Chondrocyte (in vitro differentiated cells): ENCODE data around the gene RIMBP2. TPM values are rescaled to one million over a fixed set of nuclear protein-coding genes. Genes with fewer than 3 reads are reported as not detected.

Experiments
- DNase-seq: peaks from one replicate; pipeline ENCODE4 v3.0.0; 2021; ENCODE audit warnings: mixed read lengths, low spot score
- H3K27ac Mint-ChIP-seq: one replicate; pipeline ENCODE4 v1.8.0; 2021; ENCODE audit warnings: mild to moderate bottlenecking, moderate library complexity, mixed read lengths; ENCODE audit not compliant: unreplicated experiment
- H3K27me3 Mint-ChIP-seq: 2 replicates; pipeline ENCODE4 v1.8.0; 2021; ENCODE audit warnings: low read depth, mixed read lengths
- H3K36me3 Mint-ChIP-seq: 2 replicates; pipeline ENCODE4 v1.8.0; 2021; ENCODE audit warnings: low read depth, mixed read lengths
- H3K4me1 Mint-ChIP-seq: 2 replicates; pipeline ENCODE4 v1.8.0; 2021; ENCODE audit warnings: low read depth, mild to moderate bottlenecking, mixed read lengths
- H3K4me3 Mint-ChIP-seq: one replicate; pipeline ENCODE4 v1.8.0; 2021; ENCODE audit warnings: mild to moderate bottlenecking, moderate library complexity, mixed read lengths; ENCODE audit not compliant: unreplicated experiment
- H3K9me3 Mint-ChIP-seq: 2 replicates; pipeline ENCODE4 v1.8.0; 2021; ENCODE audit warnings: low read depth, mixed read lengths
- total RNA-seq: library from RNA; stranded (reverse); gene quantifications from 3 replicates; pipeline ENCODE4 v1.2.1, GENCODE V29; 2021
- TF ChIP-seq, protein P1 (sequence below): fragments of 200-600 bp; sonication (generic); IDR thresholded peaks from 2 replicates; pipeline ENCODE4 v1.5.0; 2021; ENCODE audit warnings: antibody characterized with exemption, mild to moderate bottlenecking, moderate library complexity

RIMBP2 gene
- total RNA-seq, 1 donor from 2014 or later: 0.30 TPM

DNA sequence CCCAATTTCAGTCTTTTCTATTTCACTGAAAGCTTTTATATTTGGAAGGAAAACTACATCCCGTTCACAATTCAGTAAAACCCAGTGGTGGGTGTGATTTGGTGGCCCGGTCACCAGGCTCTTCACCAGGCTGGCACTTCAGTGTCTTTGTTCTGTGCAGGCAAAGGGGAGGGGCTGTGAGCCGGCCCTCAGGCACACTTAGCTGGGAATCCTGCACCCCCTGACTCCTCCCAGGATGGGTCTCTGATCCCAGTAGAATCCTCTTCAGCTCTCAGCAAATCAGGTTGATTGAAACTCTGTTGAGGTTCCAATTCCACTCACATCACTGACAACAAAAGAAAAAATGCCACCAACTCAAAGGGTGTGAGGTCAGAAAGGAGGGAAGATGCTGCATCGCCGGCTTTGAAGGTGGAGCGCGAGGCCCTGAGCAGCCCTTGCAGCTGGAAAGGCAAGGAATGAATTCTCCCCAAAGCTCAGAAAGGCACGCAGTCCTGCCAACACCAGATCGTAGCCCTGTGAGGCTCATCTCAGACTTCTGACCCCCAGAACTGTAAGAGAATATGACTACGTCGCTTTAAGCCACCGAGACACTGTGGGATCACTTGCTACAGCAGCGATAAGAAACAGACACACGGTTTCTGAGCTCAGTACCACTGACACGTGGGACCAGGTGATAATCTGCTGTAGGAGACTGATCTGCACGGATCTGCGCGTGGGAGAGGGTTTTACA, 211.8 kb downstream of the RIMBP2 start:
- no peaks in the 10 kb centered on the region for H3K4me1 Mint-ChIP-seq
- H3K27me3 Mint-ChIP-seq: no peaks in the 10 kb centered on the region
- H3K9me3 Mint-ChIP-seq: peaks cover 4% of the 10 kb centered on the region
- DNase-seq: no peak
- no peaks in the 10 kb centered on the region for H3K36me3 Mint-ChIP-seq
- TF ChIP-seq, protein P1, sequence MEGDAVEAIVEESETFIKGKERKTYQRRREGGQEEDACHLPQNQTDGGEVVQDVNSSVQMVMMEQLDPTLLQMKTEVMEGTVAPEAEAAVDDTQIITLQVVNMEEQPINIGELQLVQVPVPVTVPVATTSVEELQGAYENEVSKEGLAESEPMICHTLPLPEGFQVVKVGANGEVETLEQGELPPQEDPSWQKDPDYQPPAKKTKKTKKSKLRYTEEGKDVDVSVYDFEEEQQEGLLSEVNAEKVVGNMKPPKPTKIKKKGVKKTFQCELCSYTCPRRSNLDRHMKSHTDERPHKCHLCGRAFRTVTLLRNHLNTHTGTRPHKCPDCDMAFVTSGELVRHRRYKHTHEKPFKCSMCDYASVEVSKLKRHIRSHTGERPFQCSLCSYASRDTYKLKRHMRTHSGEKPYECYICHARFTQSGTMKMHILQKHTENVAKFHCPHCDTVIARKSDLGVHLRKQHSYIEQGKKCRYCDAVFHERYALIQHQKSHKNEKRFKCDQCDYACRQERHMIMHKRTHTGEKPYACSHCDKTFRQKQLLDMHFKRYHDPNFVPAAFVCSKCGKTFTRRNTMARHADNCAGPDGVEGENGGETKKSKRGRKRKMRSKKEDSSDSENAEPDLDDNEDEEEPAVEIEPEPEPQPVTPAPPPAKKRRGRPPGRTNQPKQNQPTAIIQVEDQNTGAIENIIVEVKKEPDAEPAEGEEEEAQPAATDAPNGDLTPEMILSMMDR: no peak
- no peak overlapping the region for H3K4me3 Mint-ChIP-seq
- no peak overlapping the region for H3K27ac Mint-ChIP-seq

DNA sequence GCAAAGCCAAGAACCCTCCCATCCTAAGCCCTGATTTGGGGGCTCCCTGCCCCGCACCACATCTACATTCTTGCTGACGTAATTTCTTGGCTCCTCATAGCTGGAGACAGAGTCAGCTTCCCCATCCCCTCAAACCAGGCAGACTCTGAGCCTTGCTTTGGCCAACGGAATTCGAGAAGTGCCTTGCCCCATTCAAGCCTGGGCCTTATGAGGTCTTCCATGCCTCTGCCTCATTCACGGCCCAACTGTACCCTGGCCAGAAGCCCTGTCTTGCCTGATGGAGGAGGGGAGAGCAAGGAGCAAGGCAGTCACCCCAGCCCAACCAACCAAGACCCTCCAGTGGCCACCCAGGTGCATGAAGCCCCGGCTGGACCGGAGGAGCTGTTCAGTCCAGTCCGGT, 214.3 kb downstream of the RIMBP2 start:
- peaks cover 2% of the 10 kb centered on the region for H3K9me3 Mint-ChIP-seq
- TF ChIP-seq, protein P1: no peak
- no peak overlapping the region for H3K27ac Mint-ChIP-seq
- DNase-seq: no peak
- no peaks in the 10 kb centered on the region for H3K4me1 Mint-ChIP-seq
- peaks cover 2% of the 10 kb centered on the region for H3K27me3 Mint-ChIP-seq
- H3K36me3 Mint-ChIP-seq: no peaks in the 10 kb centered on the region
- no peak overlapping the region for H3K4me3 Mint-ChIP-seq

DNA sequence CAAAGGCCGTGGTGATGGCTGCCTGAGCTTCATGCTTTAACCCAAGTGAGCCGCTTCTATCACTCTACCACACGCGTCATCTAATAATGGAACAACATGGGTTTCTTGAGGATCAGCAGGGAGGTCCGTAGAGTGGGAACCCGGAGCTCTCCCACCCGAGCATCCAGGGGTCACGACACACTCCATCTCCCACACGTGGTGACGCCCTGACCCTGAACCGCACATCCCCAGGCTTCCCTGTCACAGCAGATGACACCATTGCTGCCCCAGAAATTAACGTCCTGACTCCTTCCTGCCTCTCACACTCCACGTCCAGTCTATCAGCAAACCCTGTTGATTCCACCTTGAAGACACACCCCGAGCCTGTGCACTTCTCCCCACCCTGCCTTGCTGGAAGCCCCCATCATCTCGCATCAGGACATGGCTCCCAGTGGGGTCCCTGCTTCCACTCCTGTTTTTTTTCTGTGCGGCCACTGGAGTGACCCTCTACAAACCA, 215.2 kb downstream of the RIMBP2 start:
- no peak overlapping the region for H3K27ac Mint-ChIP-seq
- DNase-seq: no peak
- TF ChIP-seq, protein P1: no peak
- peaks cover 2% of the 10 kb centered on the region for H3K27me3 Mint-ChIP-seq
- H3K4me1 Mint-ChIP-seq: no peaks in the 10 kb centered on the region
- H3K36me3 Mint-ChIP-seq: no peaks in the 10 kb centered on the region
- no peaks in the 10 kb centered on the region for H3K9me3 Mint-ChIP-seq
- H3K4me3 Mint-ChIP-seq: no peak overlapping the region

DNA sequence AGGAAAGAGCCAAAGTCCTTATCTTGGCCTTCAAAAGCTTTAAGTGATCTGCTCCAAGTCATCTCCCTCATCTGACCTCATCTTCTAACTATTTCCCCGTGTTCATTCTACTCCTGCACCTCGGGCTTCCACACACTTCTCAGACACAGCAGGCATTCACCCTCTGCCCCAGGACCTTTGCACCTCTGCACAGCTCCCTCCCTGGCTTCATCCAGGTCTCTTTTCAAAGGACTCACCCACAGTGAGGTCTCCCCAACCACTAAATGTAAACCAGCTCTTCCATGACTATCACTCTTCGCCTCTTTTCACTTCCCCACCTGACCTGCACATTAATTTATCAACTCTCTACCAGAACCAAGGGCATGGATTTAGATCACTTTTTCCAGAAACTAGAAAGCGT, 216.6 kb downstream of the RIMBP2 start:
- Mint-ChIP-seq H3K27me3 (peaks cover 2% of the 10 kb centered on the region), H3K36me3 (no peaks in the 10 kb centered on the region), H3K27ac (no peak overlapping the region), H3K4me1 (no peaks in the 10 kb centered on the region), H3K9me3 (no peaks in the 10 kb centered on the region), H3K4me3 (no peak overlapping the region)
- no peak for DNase-seq
- TF ChIP-seq, protein P1: no peak

DNA sequence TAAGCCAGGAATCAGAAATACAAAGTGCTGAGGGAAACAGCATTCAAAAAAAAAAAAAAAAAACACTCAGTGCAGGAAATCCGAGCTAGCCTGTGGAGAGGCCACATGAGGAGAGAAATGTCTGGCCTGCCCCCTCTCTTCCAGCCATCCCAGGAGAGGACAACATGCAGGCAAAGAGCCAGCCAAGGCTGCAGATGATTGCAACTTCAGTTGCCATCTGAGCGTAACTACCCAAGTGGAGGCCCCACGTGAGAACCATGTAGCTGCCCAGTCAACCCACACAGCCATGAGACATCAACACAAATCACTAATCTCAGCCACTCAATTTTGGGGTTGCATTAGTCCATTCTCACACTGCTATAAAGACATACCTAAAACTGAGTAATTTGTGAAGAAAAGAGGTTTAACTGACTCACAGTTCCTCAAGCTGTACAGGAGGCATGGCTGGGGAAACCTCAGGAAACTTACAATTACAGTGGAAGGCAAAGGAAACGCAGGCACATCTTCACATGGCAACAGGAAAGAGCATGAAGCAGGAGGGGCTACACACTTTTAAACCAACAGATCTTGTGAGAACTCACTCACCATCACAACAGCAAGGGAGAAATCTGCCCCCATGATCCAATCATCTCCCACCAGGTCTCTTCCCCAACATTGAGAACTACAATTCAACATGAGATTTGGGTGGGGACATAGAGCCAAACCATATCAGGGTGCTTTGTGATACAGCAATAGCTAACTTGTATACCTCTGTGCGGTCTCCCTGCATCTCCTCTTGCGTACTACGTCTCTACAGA, 217.3 kb downstream of the RIMBP2 start:
- H3K9me3 Mint-ChIP-seq: no peaks in the 10 kb centered on the region
- H3K27ac Mint-ChIP-seq: no peak overlapping the region
- no peak for DNase-seq
- peaks cover 2% of the 10 kb centered on the region for H3K27me3 Mint-ChIP-seq
- H3K36me3 Mint-ChIP-seq: no peaks in the 10 kb centered on the region
- H3K4me3 Mint-ChIP-seq: no peak overlapping the region
- H3K4me1 Mint-ChIP-seq: no peaks in the 10 kb centered on the region
- TF ChIP-seq, protein P1: no peak
